Activated T-cell treated with anti-CD3 and anti-CD28 coated beads for 48 hours (primary cell): Measurements from ENCODE around the gene NACAD.

Experiments
- DNase-seq: peaks from one replicate; pipeline ENCODE4 v3.0.0-alpha.2; 2020; ENCODE audit warnings: low read depth

The NACAD gene

DNA sequence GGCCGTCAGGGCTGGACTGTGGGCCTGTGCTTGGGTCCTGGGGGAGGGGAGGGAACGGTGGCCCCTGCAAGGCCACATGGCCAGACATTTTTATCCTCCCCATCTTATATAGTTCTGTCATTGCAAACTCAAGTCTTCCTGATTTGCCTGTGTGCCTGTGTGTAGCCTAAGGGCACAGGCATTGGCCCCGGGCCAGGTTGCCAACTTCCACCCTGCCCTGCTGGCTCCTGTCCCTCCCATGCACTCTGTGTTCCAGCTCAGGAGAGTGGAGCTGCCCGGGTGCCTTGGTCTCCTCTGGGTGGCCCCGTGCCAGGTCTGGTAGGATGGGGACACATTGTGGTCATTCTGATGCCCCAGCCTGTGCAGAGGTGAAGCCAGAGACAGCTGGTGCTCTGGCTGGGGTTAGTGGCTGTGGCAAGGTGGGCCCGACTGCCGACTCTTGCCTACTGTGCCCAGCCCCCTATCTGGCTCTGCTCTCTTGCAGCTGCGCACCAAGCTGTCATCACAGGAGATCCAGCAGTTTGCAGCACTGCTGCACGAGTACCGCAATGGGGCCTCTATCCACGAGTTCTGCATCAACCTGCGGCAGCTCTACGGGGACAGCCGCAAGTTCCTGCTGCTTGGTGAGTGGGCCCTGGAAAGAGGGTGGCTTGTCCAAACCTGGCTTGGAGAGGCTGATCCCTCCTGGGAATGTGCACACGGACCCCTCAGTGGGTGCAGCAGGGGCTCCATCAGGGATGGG, 14.8 kb downstream of the NACAD start:
- no peak for DNase-seq

GRCh38 chr7:45073031-45073785, 15.6 kb downstream of the NACAD start:
- DNase-seq: no peak

- no peak for DNase-seq
Measured at GRCh38 chr7:45072131-45073030, 16.4 kb downstream of the NACAD start.

- DNase-seq: no peak
Measured at GRCh38 chr7:45071528-45071927, 17.2 kb downstream of the NACAD start.

DNA sequence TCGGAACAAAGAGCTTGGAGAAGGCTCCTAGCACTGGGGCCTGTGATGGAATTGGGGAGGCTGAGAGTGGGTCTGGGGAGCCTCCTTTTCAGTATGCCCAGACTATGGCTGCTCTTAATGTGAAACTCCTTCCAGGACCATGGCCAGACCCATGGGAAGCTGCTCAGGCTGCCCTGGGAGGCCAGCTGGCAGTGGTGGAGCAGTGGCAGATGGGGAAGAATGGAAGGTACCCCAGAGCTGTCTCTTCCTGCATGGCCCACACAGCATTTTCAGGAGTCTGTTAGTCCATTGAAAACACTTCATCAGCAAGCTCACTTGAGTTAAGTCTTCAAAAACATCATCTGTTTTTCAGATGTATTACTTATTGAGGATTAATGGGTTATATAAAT, 18.5 kb downstream of the NACAD start:
- no peak for DNase-seq

GRCh38 chr7:45069444-45070253, 19.1 kb downstream of the NACAD start:
- DNase-seq: no peak

GRCh38 chr7:45068236-45069023, 20.3 kb downstream of the NACAD start:
- DNase-seq: no peak

- no peak for DNase-seq
Measured at GRCh38 chr7:45067582-45067981, 21.2 kb downstream of the NACAD start.

DNA sequence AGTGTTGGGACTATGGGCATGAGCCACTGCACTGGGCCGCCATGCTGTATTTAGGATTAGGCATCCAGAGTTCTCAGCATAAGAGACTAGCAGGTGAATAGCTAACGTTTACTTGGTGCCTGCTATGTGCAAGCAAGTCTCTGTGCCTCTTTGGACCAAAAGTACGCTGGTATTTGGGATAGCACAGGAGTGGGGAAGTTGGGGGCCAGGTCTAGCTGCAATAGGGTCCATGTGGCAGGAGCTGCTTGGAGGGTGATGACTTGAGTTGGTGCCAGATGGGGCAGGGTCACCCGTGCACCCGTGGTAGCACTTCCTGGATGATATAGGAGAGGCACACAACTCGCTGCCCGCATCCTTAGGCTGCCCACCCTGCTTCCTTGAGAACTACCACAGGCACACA, 22.4 kb downstream of the NACAD start:
- DNase-seq: no peak

GRCh38 chr7:45065031-45065995, 23.5 kb downstream of the NACAD start:
- no peak for DNase-seq

GRCh38 chr7:45064047-45064725, 24.6 kb downstream of the NACAD start:
- DNase-seq: no peak

- no peak for DNase-seq
Measured at GRCh38 chr7:45061806-45062425, 26.9 kb downstream of the NACAD start.

- DNase-seq: no peak
Measured at GRCh38 chr7:45061352-45061751, 27.4 kb downstream of the NACAD start.

GRCh38 chr7:45060295-45060694, 28.5 kb downstream of the NACAD start:
- no peak for DNase-seq

DNA sequence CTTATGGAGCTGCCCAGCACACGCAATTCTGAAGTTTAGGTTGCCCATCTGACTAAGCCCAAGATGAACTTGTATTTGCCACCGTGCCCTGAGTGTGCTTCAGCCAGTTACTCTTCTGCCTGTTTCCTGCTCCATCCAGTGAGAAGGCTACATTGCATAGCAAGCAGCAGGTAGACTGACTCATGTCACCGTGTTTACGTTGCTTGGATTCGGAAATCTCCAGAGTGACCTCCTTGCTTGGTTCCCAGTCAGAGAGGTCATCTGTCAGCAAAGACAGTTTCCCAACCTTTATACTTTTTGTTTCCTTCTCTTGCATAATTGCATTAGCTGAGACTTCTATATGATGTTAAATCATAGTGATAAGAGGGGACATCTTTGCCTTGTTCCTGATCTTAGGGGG, 30.9 kb downstream of the NACAD start:
- no peak for DNase-seq

DNA sequence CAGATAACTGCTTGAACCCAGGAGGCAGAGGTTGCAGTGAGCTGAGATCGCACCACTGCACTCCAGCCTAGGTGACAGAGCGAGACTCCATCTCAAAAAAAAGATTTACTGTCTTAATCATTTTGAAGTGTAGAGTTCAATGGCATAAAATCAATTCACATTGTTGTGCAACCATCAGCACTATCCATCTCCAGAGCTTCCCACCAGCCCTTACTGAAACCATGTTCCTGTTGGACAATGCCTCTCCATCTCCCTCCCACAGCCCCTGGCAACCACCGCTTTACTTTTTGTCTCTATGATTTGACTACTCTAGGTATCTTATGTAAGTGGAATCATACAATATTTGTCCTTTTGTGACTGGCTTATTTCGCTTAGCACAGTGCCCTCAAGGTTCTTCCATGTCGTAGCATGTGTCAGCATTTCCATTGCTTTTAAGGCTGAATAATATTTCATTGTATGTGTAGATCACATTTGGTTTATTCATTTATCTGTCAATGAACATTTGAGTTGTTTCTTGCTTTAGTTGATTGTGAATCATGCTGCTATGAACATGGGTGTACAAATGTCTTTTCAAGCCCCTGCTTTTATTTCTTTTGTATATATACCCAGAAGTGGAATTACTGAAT, 33.1 kb downstream of the NACAD start:
- no peak for DNase-seq

DNA sequence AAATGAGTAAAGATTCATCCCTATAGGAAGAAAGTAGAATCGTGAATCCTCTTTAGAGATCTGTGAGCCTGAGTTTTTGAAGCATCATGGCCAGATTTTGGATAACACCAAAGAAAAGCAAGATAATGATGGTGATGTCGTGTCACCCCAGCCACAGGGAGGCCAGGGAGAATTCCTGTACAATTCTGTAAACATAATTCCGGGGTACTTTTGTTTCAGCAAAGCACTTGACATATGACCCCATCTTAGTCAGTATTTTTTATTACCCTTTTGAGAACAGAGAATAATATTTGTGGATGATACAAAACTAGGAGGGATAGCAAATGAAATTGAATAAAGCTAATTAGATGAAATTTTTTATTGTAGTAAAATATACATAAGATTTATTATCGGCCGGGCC, 33.8 kb downstream of the NACAD start:
- DNase-seq: no peak

GRCh38 chr7:45054442-45054841, 34.3 kb downstream of the NACAD start:
- DNase-seq: no peak
